ENCODE data around the gene SNX22. TPM values are rescaled to one million over a fixed set of nuclear protein-coding genes. Genes with fewer than 3 reads are reported as not detected.

The SNX22 gene
- total RNA-seq, 2 experiments from 2014 or later = 0.14 to 0.19 TPM

GRCh38 chr15:64146885-64147681 is 4.4 kb upstream of the SNX22 start:
- H3K4me3 Mint-ChIP-seq = no peak overlapping the region
- peaks cover 24% of the 10 kb centered on the region for H3K36me3 ChIP-seq (ENCODE audit: insufficient read depth, low read length)
- ChIA-PET CTCF (no interaction called here), POLR2A (interaction anchor here (0.7 to 1.1 kb wide), 2 partner anchors 16 to 513 kb away, joined by 3 read pairs; no protein-coding TSS in a partner anchor)
- peaks cover 6 to 7% of the 10 kb centered on the region in 2 experiments for H3K27me3 ChIP-seq (ENCODE audit: control insufficient read depth in 1 of 2, insufficient read depth in 2 of 2, low read length in 2 of 2)
- peaks cover 17% of the 10 kb centered on the region for H3K4me1 ChIP-seq (ENCODE audit: insufficient read depth, low read length)
- H3K27ac ChIP-seq (ENCODE audit: low read depth in 1 of 2, low read length in 2 of 2) = no peak overlapping the region
- no peak overlapping the region for H3K4me3 ChIP-seq (ENCODE audit: low read length)
- H3K9me3 Mint-ChIP-seq = no peaks in the 10 kb centered on the region
- no peak overlapping the region for H3K27ac Mint-ChIP-seq
- H3K27me3 Mint-ChIP-seq = peaks cover 14% of the 10 kb centered on the region
- H3K4me1 Mint-ChIP-seq (ENCODE audit: low read depth) = peaks cover 16% of the 10 kb centered on the region
- no peak for TF ChIP-seq CTCF (IDR thresholded peaks at IDR 0.05)
- no peaks in the 10 kb centered on the region for H3K9me3 ChIP-seq (ENCODE audit: control insufficient read depth in 1 of 2, insufficient read depth in 1 of 2, low read length in 2 of 2)
- no peak for DNase-seq
- intact Hi-C loops (cut with DNase I, micrococcal nuclease) = no loop called here
- ATAC-seq (ENCODE audit: poor library complexity) = no peak
- H3K36me3 Mint-ChIP-seq (ENCODE audit: low read depth) = peaks cover 34% of the 10 kb centered on the region

- ATAC-seq (ENCODE audit: poor library complexity) = no peak
- H3K27me3 ChIP-seq (ENCODE audit: control insufficient read depth in 1 of 2, insufficient read depth in 2 of 2, low read length in 2 of 2) = peaks cover 15 to 17% of the 10 kb centered on the region in 2 experiments
- DNase-seq = no peak
- no peak overlapping the region for H3K27ac ChIP-seq (ENCODE audit: low read depth in 1 of 2, low read length in 2 of 2)
- Mint-ChIP-seq H3K4me1 (ENCODE audit: low read depth) (peaks cover 24% of the 10 kb centered on the region), H3K27me3 (peaks cover 23% of the 10 kb centered on the region), H3K36me3 (ENCODE audit: low read depth) (peaks cover 23% of the 10 kb centered on the region), H3K4me3 (no peak overlapping the region), H3K27ac (no peak overlapping the region), H3K9me3 (no peaks in the 10 kb centered on the region)
- peaks cover 15% of the 10 kb centered on the region for H3K36me3 ChIP-seq (ENCODE audit: insufficient read depth, low read length)
- TF ChIP-seq CTCF (IDR thresholded peaks at IDR 0.05) = no peak
- H3K9me3 ChIP-seq (ENCODE audit: control insufficient read depth in 1 of 2, insufficient read depth in 1 of 2, low read length in 2 of 2) = no peaks in the 10 kb centered on the region
- POLR2A ChIA-PET = interaction anchor here (2.1 kb wide), 1 partner anchor 15 kb away, joined by 10 read pairs; the partner anchor contains the start of gene PPIB
- intact Hi-C loops (cut with DNase I, micrococcal nuclease) = no loop called here
- H3K4me3 ChIP-seq (ENCODE audit: low read length) = no peak overlapping the region
- H3K4me1 ChIP-seq (ENCODE audit: insufficient read depth, low read length) = peaks cover 28% of the 10 kb centered on the region
- CTCF ChIA-PET = no interaction called here
These were observed 3.4 kb upstream of the SNX22 start for GRCh38 chr15:64148168-64148567.

GRCh38 chr15:64148581-64148980 is 3.0 kb upstream of the SNX22 start:
- Histone ChIP-seq H3K4me1 (ENCODE audit: insufficient read depth, low read length) (peaks cover 32% of the 10 kb centered on the region), H3K4me3 (ENCODE audit: low read length) (no peak overlapping the region), H3K9me3 (ENCODE audit: control insufficient read depth in 1 of 2, insufficient read depth in 1 of 2, low read length in 2 of 2) (no peaks in the 10 kb centered on the region), H3K27me3 (ENCODE audit: control insufficient read depth in 1 of 2, insufficient read depth in 2 of 2, low read length in 2 of 2) (peaks cover 18% of the 10 kb centered on the region in 2 experiments), H3K27ac (ENCODE audit: low read depth in 1 of 2, low read length in 2 of 2) (no peak overlapping the region), H3K36me3 (ENCODE audit: insufficient read depth, low read length) (peaks cover 11% of the 10 kb centered on the region)
- Mint-ChIP-seq H3K27ac (no peak overlapping the region), H3K9me3 (no peaks in the 10 kb centered on the region), H3K4me1 (ENCODE audit: low read depth) (peaks cover 28% of the 10 kb centered on the region), H3K4me3 (no peak overlapping the region), H3K27me3 (peaks cover 27% of the 10 kb centered on the region), H3K36me3 (ENCODE audit: low read depth) (peaks cover 22% of the 10 kb centered on the region)
- intact Hi-C loops (cut with DNase I, micrococcal nuclease) = no loop called here
- ChIA-PET POLR2A (interaction anchor here (2.1 kb wide), 1 partner anchor 14 kb away, joined by 10 read pairs; the partner anchor contains the start of gene PPIB), CTCF (interaction anchor here (1.2 kb wide), 1 partner anchor 14 kb away, joined by 4 read pairs; the partner anchor contains the start of gene PPIB)
- no peak for TF ChIP-seq CTCF (IDR thresholded peaks at IDR 0.05)
- no peak for ATAC-seq (ENCODE audit: poor library complexity)
- DNase-seq = no peak

All from CD4-positive, alpha-beta T cell (primary cell).